Spleen (tissue), 7 donors: ENCODE measurements around the gene KCTD5.
"Not testable (repeated sequence)": the region's sequence is repeated elsewhere in the genome, so short reads cannot be mapped to it uniquely, and the experiment has no call there.

Experiments used
- POLR2A ChIP-seq, 3 donors: fragments of 450-650 bp; IDR thresholded peaks; one replicate each; pipeline ENCODE4 v1.5.1; 2017; ENCODE audit warnings: antibody characterized with exemption in 3 of 3, mild to moderate bottlenecking in 1 of 3
- TF ChIP-seq, protein P1 (sequence below), 11 experiments: fragments of 200-600 bp in 7 of 11; fragments of 450-650 bp in 4 of 11; sonication (generic) in 4 of 11; IDR thresholded peaks in 8 of 11; conservative IDR thresholded peaks in 3 of 11; 1 replicate in 7 of 11; 2 replicates in 4 of 11; pipeline versions ENCODE4 v1.4.0 to v1.8.0; 2016 to 2021; ENCODE audit warnings: antibody characterized with exemption in 11 of 11, inconsistent platforms in 4 of 11, mild to moderate bottlenecking in 1 of 11
- donor health status: DM: no; HTN: no; CAD: no; lungs with moderate emphysema.
- donor health status: DM: no; HTN: no; CAD: no.
- donor health status: DM: no; HTN: no; CAD: no.

DNA sequence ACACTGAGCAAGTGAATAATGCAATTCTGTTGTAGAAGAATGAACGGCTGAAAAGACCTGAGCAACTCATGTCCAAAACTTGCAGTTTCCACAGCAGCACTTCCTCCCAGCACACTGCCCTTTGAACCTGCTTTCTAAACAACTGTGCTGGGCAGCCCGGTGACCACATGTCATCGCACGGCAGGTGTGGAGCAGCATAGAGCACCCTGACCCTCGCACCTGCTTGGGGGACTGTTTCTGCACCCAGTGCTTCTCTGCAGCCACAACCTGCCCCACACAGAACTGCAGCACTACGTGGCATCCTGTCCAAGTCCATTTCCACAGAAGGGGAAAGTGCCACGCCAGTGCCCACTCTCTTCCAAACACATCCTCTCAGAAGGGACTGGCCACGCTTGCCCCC lies 22.8 kb upstream of the KCTD5 start:
- TF ChIP-seq, protein P1, sequence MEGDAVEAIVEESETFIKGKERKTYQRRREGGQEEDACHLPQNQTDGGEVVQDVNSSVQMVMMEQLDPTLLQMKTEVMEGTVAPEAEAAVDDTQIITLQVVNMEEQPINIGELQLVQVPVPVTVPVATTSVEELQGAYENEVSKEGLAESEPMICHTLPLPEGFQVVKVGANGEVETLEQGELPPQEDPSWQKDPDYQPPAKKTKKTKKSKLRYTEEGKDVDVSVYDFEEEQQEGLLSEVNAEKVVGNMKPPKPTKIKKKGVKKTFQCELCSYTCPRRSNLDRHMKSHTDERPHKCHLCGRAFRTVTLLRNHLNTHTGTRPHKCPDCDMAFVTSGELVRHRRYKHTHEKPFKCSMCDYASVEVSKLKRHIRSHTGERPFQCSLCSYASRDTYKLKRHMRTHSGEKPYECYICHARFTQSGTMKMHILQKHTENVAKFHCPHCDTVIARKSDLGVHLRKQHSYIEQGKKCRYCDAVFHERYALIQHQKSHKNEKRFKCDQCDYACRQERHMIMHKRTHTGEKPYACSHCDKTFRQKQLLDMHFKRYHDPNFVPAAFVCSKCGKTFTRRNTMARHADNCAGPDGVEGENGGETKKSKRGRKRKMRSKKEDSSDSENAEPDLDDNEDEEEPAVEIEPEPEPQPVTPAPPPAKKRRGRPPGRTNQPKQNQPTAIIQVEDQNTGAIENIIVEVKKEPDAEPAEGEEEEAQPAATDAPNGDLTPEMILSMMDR (IDR thresholded peaks at IDR 0.05 in 8 of 11, conservative IDR thresholded peaks at IDR 0.05 in 3 of 11): not testable (repeated sequence)
- not testable (repeated sequence) for TF ChIP-seq POLR2A (IDR thresholded peaks at IDR 0.05)
